ENCODE results near the gene FAM209A. TPM values are rescaled to one million over a fixed set of nuclear protein-coding genes. Genes with fewer than 3 reads are reported as not detected.
A peak's percentile ranks its signal among the peaks of the same experiment; 100 is the strongest.
"Not testable (repeated sequence)": the region's sequence is repeated elsewhere in the genome, so short reads cannot be mapped to it uniquely, and the experiment has no call there.

FAM209A gene, protein sequence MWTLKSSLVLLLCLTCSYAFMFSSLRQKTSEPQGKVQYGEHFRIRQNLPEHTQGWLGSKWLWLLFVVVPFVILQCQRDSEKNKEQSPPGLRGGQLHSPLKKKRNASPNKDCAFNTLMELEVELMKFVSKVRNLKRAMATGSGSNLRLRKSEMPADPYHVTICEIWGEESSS
- 0.32 and 0.46 TPM in 2 replicates for total RNA-seq (2021)
- Bru-seq, nascent RNA, result percentile 43 among the genes with signal in this experiment
- BruChase-seq, experiment 1, labeled RNA remaining after a 2-hour chase, result percentile 43 among the genes with signal in this experiment
- BruChase-seq, experiment 2, labeled RNA remaining after a 6-hour chase, result percentile 39 among the genes with signal in this experiment
- long read RNA-seq, partial matches to known transcripts, result 0 of 14 reads
- long read RNA-seq, other reads (novel, unspliced or antisense), result 14 of 14 reads

DNA sequence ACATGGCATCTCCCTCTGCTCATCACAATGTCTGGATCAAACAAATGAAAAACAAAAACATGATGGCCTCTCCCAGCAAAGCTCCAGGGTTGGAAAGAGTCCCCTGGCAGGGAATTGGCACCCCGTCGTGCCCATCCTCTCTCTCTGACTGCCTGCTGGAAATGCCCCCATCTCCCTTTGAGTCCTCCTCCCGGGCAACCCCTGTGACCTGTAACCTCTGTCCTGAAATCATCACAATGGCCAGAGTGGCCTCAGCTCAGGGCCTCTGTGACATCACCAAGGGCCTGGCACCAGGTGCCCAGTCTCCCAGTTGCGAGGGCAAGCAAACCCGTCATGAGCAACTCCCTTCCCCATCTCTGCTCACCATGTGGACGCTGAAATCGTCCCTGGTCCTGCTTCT lies at the start of gene FAM209A:
FAM209A (plus strand) TSS at position 301 of the 400 bp plus-strand sequence; CDS start at position 366, 65 bp downstream.
- POLR2A ChIA-PET (ENCODE audit: low non-redundant PET); H3K36me3 ChIP-seq (ENCODE audit: insufficient read depth, low read length, poor library complexity, severe bottlenecking); H3K27ac ChIP-seq (ENCODE audit: low read depth, low read length, poor library complexity, severe bottlenecking); BruUV-seq (replicated peaks); H3K27me3 ChIP-seq (replicated peaks; ENCODE audit: insufficient read depth, low read depth, low read length, poor library complexity); H3K4me3 ChIP-seq (ENCODE audit: low read depth, low read length, poor library complexity, severe bottlenecking); intact Hi-C loops (cut with micrococcal nuclease; ENCODE audit: unreplicated experiment); DNase-seq (ENCODE audit: low spot score); CTCF ChIA-PET; H3K9me3 ChIP-seq (ENCODE audit: low read depth, low read length, poor library complexity, severe bottlenecking); H3K4me1 ChIP-seq (ENCODE audit: insufficient read depth, low read length, poor library complexity, severe bottlenecking): not testable (repeated sequence)

DNA sequence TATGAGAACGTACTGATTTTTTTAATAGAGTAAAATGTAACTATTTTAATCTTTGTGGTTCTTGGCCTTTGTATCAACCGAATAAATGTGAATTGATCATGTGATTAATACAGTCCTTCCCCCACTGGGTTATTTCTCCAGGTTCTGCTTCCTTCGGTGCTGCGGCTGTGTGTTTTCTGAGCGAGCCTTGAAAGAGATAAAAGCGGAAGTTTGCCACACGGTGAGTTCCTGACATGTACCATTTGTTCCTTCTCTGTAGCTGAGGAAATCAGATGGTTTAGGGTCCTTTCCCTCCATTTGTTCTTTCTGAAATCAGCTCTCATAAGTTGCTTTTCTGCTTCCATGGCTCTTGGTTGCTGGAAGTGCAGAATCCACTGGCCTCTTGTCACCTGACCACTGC lies 40.6 kb upstream of the FAM209A start:
- POLR2A ChIA-PET (ENCODE audit: low non-redundant PET), result no interaction called here
- Histone ChIP-seq H3K36me3 (ENCODE audit: insufficient read depth, low read length, poor library complexity, severe bottlenecking) (peaks cover 28% of the 10 kb centered on the region), H3K27me3 (replicated peaks; ENCODE audit: insufficient read depth, low read depth, low read length, poor library complexity) (no peaks in the 10 kb centered on the region), H3K27ac (ENCODE audit: low read depth, low read length, poor library complexity, severe bottlenecking) (no peak overlapping the region), H3K4me1 (ENCODE audit: insufficient read depth, low read length, poor library complexity, severe bottlenecking) (no peaks in the 10 kb centered on the region), H3K4me3 (ENCODE audit: low read depth, low read length, poor library complexity, severe bottlenecking) (no peak overlapping the region), H3K9me3 (ENCODE audit: low read depth, low read length, poor library complexity, severe bottlenecking) (no peaks in the 10 kb centered on the region)
- DNase-seq (ENCODE audit: low spot score), result no peak
- TF ChIP-seq, protein P1, sequence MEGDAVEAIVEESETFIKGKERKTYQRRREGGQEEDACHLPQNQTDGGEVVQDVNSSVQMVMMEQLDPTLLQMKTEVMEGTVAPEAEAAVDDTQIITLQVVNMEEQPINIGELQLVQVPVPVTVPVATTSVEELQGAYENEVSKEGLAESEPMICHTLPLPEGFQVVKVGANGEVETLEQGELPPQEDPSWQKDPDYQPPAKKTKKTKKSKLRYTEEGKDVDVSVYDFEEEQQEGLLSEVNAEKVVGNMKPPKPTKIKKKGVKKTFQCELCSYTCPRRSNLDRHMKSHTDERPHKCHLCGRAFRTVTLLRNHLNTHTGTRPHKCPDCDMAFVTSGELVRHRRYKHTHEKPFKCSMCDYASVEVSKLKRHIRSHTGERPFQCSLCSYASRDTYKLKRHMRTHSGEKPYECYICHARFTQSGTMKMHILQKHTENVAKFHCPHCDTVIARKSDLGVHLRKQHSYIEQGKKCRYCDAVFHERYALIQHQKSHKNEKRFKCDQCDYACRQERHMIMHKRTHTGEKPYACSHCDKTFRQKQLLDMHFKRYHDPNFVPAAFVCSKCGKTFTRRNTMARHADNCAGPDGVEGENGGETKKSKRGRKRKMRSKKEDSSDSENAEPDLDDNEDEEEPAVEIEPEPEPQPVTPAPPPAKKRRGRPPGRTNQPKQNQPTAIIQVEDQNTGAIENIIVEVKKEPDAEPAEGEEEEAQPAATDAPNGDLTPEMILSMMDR (conservative IDR thresholded peaks at IDR 0.05; ENCODE audit: low read depth, low read length), result no peak
- no peak for TF ChIP-seq EZH2 (IDR thresholded peaks at IDR 0.05; ENCODE audit: borderline replicate concordance, low read depth, low read length, poor library complexity, severe bottlenecking)
- intact Hi-C loops (cut with micrococcal nuclease; ENCODE audit: unreplicated experiment), result no loop called here
- BruUV-seq (replicated peaks), result no TSS peak
- CTCF ChIA-PET, result no interaction called here

DNA sequence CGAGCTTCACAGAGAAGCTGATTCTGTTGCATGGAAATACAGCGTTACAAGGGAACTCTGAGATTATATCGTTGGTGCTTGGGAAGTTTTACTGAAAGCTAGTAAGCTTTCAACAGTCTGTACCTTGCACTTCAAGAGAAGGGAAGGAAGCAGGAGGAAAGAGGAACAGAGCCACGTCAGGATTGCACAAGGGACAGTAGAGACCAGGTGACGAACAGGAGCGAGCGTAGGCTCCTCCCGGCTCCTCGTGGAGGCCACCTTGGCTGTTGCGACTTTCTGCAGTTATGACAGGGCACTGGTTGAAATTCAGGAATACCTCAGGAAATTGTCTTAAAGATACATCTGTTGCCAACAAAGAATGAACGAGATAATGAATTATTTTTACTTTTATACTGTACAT lies 37.3 kb upstream of the FAM209A start:
- no peaks in the 10 kb centered on the region for H3K4me1 ChIP-seq (ENCODE audit: insufficient read depth, low read length, poor library complexity, severe bottlenecking)
- H3K36me3 ChIP-seq (ENCODE audit: insufficient read depth, low read length, poor library complexity, severe bottlenecking), result peaks cover 4% of the 10 kb centered on the region
- H3K9me3 ChIP-seq (ENCODE audit: low read depth, low read length, poor library complexity, severe bottlenecking), result no peaks in the 10 kb centered on the region
- H3K27me3 ChIP-seq (replicated peaks; ENCODE audit: insufficient read depth, low read depth, low read length, poor library complexity), result no peaks in the 10 kb centered on the region
- intact Hi-C loops (cut with micrococcal nuclease; ENCODE audit: unreplicated experiment), result no loop called here
- H3K27ac ChIP-seq (ENCODE audit: low read depth, low read length, poor library complexity, severe bottlenecking), result no peak overlapping the region
- DNase-seq (ENCODE audit: low spot score), result no peak
- POLR2A ChIA-PET (ENCODE audit: low non-redundant PET), result interaction anchor here (0.7 kb wide), 1 partner anchor 1287 kb away, joined by 3 read pairs; no protein-coding TSS in a partner anchor
- no TSS peak for BruUV-seq (replicated peaks)
- CTCF ChIA-PET, result no interaction called here
- TF ChIP-seq EZH2 (IDR thresholded peaks at IDR 0.05; ENCODE audit: borderline replicate concordance, low read depth, low read length, poor library complexity, severe bottlenecking), result no peak
- TF ChIP-seq, protein P1 (conservative IDR thresholded peaks at IDR 0.05; ENCODE audit: low read depth, low read length), result no peak
- H3K4me3 ChIP-seq (ENCODE audit: low read depth, low read length, poor library complexity, severe bottlenecking), result no peak overlapping the region

DNA sequence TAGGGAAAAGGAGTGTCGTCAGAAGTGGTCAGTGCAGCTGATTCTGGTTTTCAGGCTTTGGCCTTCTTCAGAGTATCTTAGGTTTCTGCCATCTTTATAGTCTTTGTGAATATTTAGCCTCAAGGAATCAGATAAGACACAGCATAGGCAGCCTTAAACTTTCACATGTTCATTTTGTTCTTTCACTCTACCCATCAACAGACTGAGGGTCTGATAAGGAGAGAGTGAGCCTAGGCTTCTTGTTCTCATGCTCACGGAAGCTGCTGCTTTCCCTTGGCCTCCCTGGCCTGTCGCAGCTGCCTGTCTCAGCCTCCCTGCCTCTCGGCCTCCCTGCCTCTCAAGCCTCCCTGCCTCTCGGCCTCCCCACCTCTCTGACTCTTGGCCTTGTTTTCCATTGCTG lies 36.0 kb upstream of the FAM209A start:
- BruUV-seq (replicated peaks), result no TSS peak
- Histone ChIP-seq H3K9me3 (ENCODE audit: low read depth, low read length, poor library complexity, severe bottlenecking) (no peaks in the 10 kb centered on the region), H3K27me3 (replicated peaks; ENCODE audit: insufficient read depth, low read depth, low read length, poor library complexity) (no peaks in the 10 kb centered on the region), H3K4me1 (ENCODE audit: insufficient read depth, low read length, poor library complexity, severe bottlenecking) (no peaks in the 10 kb centered on the region), H3K36me3 (ENCODE audit: insufficient read depth, low read length, poor library complexity, severe bottlenecking) (peaks cover 4% of the 10 kb centered on the region), H3K27ac (ENCODE audit: low read depth, low read length, poor library complexity, severe bottlenecking) (no peak overlapping the region), H3K4me3 (ENCODE audit: low read depth, low read length, poor library complexity, severe bottlenecking) (no peak overlapping the region)
- no peak for DNase-seq (ENCODE audit: low spot score)
- TF ChIP-seq, protein P1 (conservative IDR thresholded peaks at IDR 0.05; ENCODE audit: low read depth, low read length), result no peak
- TF ChIP-seq EZH2 (IDR thresholded peaks at IDR 0.05; ENCODE audit: borderline replicate concordance, low read depth, low read length, poor library complexity, severe bottlenecking), result no peak
- CTCF ChIA-PET, result no interaction called here
- POLR2A ChIA-PET (ENCODE audit: low non-redundant PET), result no interaction called here
- intact Hi-C loops (cut with micrococcal nuclease; ENCODE audit: unreplicated experiment), result no loop called here
